HG03280 (cell line): ENCODE results near the gene METRNL.
"Not testable (repeated sequence)": the region's sequence is repeated elsewhere in the genome, so short reads cannot be mapped to it uniquely, and the experiment has no call there.

Experiments used
- ATAC-seq: cut with Tn5 transposase; IDR thresholded peaks from one replicate; pipeline ENCODE4 v1.9.1; 2021; ENCODE audit warnings: mild to moderate bottlenecking, moderate library complexity; ENCODE audit not compliant: unreplicated experiment

METRNL gene, protein sequence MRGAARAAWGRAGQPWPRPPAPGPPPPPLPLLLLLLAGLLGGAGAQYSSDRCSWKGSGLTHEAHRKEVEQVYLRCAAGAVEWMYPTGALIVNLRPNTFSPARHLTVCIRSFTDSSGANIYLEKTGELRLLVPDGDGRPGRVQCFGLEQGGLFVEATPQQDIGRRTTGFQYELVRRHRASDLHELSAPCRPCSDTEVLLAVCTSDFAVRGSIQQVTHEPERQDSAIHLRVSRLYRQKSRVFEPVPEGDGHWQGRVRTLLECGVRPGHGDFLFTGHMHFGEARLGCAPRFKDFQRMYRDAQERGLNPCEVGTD

DNA sequence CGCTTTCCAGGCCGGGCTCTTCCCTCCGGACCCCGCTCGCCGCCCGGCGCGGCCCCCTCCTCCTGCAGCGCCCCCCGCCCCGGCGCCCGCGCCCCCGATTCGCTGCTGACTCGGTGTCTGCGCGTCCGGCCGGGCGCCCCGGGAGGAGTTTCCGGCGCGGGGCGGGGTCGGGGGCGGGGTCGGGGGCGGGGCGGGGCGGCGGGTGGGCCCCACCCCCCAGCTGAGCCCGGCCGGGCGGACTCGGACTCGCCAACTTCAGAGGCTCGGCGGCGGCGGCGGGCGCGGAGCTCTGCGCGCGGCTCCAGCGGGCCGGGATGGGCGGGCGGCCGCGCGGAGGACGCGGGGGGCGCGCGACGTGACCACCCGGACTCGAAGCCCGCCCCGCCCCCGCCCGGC, at the start of gene METRNL:
Gene METRNL (plus strand): TSS at position 258 of the 396 bp plus-strand sequence. CDS start 207 bp downstream, outside the sequence.
- ATAC-seq, result peak; percentile 56

DNA sequence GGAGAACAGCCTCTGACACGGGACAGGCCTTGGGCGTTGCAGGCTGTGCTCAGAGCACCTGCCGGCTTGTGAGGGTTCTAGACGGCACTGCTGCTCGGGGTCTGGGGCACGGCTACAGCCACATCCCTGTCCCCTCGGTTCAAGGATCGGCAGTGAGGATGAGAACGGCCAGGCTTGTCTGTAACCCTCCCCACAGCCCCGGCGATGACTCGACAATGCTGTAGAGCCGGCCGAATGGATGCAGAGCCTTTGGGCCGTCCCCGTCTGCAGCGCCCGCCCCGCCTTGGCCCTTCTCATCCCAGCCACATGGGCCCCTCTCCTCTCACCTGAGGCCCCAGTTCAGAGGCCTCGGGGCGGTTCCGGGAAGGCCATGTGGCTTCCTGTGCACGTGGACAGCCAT, 49.0 kb upstream of the METRNL start:
- no peak for ATAC-seq

DNA sequence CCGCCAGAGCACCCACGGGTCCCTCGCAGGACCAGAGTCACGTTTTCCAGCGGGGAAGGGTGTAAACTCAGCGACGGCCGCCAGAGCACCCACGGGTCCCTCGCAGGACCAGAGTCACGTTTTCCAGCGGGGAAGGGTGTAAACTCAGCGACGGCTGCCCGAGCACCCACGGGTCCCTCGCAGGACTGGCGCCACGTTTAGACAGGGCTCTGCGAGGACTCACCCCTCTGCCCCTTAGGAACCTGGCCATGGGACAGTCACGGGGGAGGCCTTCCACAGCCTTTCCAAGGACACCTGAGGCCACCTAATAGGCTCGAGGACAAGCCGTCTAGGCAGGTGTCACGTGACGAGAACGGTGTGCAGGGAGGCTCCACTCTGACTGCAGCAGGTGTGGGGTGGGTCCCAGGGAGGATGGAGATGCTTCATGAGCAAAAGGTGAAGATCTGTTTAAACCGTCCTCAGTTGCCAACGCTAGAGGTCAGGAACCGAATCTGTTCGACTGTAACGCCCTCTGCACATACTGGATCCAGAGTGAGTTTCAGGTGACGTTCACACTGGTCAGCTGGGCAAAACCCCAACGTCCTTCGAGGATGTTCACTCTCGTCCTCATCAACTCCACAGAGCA, 48.0 kb upstream of the METRNL start:
- ATAC-seq, result no peak

DNA sequence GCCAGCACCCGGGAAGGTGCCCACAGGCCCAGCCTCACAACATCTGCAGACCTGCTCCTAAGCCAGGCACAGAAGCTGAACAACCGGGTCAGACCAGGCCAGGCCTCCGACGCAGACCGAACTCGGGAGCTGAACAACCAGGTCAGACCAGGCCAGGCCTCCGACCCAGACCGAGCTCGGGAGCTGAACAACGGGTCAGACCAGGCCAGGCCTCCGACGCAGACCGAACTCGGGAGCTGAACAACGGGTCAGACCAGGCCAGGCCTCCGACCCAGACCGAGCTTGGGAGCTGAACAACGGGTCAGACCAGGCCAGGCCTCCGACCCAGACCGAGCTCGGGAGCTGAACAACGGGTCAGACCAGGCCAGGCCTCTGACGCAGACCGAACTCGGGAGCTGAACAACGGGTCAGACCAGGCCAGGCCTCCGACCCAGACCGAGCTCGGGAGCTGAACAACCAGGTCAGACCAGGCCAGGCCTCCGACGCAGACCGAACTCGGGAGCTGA, 47.4 kb upstream of the METRNL start:
- not testable (repeated sequence) for ATAC-seq

DNA sequence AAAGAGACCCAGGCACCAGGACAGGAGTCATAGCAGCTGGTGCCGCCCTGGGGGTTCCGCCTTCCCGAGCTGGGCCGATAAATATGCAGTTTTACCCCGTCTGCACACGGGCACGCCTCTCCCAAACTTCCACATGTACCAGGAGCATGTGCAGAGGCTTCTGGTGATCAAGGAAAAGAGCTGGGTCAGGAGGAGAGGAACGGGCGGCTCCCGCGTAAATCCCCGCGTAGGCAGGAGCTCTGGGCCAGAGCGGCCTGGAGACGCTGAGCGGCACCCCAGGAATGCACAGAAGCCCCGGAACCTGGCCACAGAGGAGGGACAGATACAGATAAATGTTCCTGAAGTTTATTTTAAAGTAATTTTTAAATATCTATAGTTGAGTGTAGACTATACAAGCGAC, 46.6 kb upstream of the METRNL start:
- ATAC-seq, result no peak

DNA sequence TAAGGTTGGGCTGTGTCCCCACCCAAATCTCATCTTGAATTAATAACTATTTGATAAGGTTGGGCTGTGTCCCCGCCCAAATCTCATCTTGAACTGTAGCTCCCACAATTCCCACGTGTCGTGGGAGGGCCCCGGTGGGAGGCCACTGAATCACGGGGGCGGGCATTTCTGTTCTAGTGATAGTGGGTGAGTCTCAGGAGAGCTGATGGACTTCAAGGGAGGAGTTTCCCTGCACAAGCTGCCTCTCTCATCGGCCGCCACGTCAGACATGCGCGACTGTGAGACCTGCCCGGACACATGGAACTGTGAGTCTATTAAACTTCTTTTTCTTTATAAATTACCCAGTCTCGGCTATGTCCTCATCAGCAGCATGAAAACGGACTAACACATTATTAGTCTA, 44.9 kb upstream of the METRNL start:
- ATAC-seq, result no peak

DNA sequence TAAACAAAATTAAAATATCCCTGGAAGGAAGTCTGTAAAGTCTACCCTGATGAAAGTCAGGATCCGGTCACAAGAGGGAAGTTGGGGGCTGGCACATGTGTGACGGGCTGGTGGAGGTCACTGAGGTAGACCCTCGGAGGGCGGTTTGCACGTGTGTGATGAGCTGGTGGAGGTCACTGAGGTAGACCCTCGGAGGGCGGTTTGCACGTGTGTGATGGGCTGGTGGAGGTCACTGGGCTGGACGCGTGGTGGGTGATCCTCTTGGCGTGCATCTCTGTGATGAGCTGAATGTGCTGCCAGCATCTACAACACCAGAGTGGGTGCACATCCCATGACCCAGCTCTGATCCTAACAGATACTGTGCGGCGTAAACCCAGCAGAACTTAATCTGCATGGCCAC, 43.7 kb upstream of the METRNL start:
- ATAC-seq, result no peak

DNA sequence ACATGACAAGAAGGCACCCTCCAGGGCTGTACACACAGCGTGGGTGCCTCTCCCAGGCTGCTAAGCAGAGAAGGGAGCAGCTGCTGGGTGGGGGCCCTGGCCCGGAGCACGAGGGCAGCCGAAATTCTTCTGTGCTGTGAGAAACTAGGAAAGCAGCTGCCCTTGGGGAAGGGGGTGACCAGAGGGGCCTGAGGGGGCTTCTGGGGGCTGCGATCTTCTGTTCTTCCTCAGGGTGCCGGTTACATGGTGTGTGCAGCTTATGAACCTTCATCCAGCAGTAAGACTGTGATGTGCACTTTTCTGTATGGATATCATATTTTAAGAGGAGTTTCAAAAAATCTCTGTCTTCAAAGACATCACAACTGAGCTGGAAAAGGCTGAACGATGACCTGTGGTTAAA, 43.2 kb upstream of the METRNL start:
- ATAC-seq, result no peak

DNA sequence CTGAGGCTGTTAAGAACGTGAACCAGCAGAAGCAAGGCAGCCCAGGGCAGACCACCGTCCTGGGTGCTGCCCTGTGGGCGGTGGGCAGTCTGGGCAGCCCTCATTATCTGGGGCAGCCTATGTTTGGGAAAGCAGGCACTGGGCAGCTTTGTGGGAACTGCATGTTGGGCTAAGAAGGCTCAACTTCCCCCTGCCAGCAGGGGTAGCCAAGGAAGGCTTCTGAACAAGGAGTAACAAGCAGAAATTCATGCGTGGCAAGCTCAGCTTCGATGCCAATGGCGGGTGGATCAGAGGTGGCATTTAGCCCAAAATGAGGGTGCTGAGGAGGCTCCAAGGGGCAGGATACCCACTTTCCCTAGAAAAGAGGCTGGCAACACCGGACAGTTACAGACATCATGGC, 42.7 kb upstream of the METRNL start:
- no peak for ATAC-seq

DNA sequence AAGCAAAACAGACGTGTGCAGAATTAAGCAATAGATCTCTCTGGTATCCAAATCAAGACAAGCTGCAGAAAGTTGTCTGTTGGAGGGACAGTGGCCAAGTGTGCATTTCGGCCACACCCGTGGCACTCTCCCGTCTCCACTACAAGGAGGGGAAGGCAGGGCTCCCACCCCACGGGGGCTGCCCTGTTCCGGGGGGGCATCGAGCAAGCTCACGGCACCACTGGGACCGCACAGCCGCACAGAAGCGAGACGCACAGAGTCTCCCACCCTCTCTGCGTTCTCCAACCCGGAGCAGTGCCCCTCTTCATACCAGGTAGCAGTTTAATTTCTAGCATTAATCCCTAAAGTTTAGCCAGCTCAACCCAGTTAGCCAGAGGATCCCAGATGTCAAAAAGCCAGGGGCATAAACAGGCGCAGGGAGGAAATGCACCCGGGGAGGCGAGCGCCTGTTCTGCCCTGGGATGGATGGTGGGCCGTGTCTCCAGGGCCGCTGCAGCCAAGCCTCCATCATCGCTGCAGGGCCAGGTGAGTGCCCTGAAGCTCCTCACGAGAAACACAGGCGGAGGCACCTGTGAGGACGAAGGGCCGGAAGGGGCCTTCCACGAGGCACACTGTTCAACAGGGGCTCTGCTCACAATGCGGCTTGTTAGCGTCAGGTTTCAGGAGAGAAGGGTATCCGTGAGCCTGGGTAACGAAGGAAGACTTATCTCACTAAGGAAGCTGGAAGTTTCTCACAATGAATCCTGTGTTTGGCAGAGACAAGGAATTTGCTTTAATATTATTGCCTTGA, 42.1 kb upstream of the METRNL start:
- no peak for ATAC-seq

DNA sequence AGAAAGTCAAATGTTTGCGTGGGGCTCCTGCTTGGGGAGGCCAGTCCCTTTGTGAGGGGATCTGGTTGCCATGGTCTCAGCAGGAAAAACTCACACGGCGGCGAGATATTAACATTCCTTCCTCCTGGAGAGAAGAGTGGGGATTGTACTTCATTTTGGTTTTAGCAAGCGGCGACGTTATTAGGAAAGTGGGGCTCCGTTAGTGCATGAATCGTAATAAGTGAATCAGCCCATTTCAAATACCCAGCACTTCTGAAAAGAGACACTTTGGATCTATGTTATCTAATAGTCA, 41.6 kb upstream of the METRNL start:
- no peak for ATAC-seq

DNA sequence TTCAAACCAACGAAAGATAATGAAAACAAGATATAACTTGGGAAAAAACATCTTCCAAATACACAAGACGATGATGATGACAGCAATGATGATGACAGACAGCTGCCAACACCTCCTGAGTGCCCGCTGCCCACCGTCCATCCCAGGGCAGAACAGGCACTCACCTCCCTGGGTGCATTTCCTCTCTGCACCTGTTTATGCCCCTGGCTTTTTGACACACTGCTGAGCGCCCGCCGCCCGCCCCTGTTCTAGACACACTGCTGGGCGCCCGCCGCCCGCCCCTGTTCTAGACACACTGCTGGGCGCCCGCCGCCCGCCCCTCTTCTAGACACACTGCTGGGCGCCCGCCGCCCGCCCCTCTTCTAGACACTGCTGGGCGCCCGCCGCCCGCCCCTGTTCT, 40.4 kb upstream of the METRNL start:
- ATAC-seq, result not testable (repeated sequence)

DNA sequence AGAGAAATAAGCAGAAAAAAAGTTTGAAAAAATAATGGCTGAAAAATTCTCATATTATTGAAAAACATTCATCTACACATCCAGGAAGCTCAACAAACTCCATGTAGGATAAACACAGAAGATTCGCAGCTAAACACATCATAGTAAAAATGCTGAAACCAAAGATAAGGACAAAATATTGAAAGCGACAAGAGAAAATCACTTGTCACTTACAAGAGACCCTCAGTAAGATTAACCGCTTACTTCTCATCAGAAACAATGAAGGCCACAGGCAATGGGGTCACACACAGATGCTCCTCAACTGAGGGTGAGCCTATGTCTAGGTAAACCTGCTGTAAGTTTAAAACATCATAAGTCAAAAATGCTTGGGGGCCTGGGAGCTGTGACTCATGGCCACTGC, 38.1 kb upstream of the METRNL start:
- no peak for ATAC-seq

DNA sequence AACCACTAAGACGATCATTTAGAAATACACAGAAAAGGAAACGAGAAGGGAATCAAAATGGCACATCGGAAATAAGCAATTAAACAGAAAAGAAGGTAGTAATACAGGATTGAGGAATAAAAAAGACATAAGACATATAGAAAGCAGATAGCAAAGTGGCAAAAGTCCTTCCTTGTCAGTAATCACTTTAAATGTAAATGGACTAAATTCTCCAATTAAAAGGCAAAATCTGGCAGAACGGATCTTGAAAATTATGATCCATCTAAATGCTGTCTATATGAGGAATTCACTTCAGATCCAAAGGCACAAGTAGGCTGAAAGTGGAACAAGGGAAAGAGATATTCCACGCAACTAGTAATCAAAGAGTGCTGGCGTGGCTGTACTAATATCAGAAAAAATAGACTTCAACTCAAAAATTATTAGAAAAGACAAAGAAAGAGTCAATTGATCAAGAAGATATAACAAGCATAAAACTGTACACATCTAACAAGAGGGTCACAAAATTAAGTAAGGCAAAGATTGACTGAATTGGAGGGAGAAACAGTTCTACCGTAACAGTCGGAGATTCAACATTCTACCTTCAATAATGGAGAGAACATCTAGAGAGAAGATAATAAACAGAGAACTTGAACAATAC, 36.8 kb upstream of the METRNL start:
- ATAC-seq, result no peak

DNA sequence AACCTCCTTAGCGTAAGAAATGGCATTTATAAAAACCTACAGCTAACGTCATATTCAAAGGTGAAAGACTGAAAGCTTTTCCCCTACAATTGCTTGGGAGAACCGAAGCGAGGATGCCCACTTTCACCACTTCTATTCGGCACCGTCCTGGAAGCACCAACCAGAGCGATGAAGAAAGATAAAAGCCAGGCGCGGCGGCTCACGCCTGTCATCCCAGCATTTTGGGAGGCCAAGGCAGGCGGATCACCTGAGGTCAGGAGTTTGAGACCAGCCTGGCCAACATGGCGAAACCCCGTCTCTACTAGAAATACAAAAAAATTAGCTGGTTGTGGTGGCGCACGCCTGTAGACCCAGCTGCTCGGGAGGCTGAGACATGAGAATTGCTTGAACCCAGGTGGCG, 34.9 kb upstream of the METRNL start:
- ATAC-seq, result not testable (repeated sequence)

DNA sequence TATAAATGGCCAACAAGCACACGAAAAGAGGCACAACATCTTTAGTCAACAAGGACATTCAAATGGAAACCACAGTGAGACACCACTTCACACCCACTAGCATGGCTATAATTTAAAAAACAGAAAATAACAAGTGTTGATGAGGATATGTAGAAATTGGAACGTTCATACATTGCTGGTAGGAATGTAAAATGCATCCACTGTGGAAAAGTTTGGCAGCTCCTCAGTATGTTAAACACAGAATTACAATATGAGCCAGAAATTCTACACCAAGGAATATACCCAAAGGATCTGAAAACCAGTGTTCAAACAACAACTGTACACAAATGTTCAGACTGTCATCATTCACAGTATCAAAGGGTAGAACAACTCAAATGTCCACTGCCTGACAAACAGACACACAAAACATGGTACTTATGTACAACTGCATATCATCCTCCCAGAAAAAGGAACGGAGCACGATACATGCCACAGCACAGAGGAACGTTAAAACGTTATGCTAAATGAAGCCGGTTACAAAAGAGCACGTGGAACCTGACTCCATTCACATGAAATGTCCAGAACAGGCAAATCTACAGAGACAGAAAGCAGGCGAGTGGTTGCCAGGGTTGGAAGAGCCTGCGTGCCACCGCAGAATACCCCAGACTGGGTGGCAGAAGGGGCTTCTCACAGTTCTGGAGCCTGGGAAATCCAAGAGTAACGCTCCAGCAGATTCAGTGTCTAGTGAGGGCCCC, 32.8 kb upstream of the METRNL start:
- no peak for ATAC-seq

DNA sequence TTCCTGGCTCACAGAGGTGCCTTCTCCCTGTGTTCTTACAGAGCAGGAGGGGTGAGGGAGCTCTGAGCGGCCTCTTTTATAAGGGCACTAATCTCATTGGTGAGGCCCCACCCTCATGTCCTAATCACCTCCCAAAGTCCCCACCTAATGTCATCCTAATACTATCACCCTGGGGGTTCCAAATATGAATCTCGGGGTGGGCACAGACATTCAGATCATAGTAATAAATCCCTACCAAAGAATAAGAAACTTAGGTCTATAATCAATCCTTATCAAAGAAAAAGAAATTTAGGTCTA, 32.3 kb upstream of the METRNL start:
- ATAC-seq, result no peak

DNA sequence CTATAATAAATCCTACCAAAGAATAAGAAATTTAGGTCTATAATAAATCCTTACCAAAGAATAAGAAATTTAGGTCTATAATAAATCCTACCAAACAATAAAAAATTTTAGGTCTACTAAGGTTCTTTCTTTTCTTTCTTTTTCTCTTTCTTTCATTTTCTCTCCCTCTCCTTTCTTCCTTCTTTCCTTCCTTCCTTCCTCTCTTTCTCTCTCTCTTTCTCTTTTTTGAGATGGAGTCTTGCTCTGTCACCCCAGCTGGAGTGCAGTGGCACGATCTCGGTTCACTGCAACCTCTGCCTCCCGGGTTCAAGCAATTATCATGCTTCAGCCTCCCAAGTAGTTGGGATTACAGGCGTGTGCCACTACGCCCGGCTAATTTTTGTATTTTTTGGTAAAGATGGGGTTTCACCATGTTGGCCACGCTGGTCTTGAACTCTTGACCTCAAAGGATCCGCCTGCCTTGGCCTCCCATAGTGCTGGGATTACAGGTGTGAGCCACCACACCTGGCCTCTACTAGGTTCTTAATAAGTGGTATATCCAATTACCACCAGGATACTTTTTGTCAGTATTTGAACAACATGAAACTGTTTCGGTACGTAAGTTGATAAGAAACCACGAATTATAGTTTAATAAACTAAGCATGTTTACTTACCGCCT, 31.5 kb upstream of the METRNL start:
- ATAC-seq, result not testable (repeated sequence)

DNA sequence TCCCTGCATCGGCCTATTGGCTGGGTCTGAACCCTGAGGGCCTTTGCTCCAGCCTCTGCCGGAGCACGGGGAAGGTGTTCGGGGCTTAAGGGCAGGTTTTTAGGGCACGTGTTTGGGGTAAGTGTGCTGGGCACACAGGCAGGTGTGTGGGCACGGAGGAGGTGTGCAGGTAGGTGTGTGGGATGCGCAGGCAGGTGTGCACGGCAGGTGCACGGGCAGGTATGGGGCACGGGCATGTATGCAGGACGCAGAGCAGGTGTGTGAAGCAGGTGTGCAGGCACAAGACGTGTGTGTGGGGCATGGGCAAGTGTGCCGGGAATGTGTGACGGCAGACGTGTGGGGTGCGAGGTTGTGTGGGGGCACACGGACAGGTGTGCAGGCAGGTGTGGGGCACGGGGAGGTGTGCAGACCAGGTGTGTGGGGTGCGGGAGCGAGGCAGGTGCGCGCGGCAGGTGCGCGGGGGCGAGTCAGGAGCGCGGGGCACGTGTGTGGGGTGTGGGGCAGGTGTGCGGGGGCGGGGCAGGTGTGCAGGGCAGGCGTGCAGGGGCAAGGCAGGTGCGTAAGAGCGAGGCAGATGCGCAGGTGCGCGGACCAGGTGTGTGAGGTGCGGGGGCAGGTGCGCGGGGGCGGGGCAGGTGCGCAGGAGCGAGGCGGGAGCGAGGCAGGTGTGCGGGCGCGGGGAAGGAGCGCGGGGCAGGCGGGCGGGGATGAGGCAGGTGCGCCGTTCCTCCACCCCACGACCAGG, 28.6 kb upstream of the METRNL start:
- ATAC-seq, result no peak
